IPS-NIHi11 (cell line): ENCODE measurements around the gene C2CD3.
"Not testable (repeated sequence)": the region's sequence is repeated elsewhere in the genome, so short reads cannot be mapped to it uniquely, and the experiment has no call there.

ENCODE experiments used
- DNase-seq: peaks from one replicate; pipeline ENCODE4 v3.0.0; 2012; ENCODE audit warnings: mixed read lengths, low spot score

The C2CD3 gene

GRCh38 chr11:74004759-74005615 is 165.8 kb downstream of the C2CD3 start:
- no peak for DNase-seq

- DNase-seq: no peak
Observed at GRCh38 chr11:74004046-74004695, 166.6 kb downstream of the C2CD3 start.

GRCh38 chr11:74002832-74003231 is 168.0 kb downstream of the C2CD3 start:
- no peak for DNase-seq

GRCh38 chr11:74001822-74002286 is 168.9 kb downstream of the C2CD3 start:
- no peak for DNase-seq

- no peak for DNase-seq
Observed at GRCh38 chr11:74000307-74001133, 170.3 kb downstream of the C2CD3 start.

GRCh38 chr11:73999581-74000306 is 171.1 kb downstream of the C2CD3 start:
- no peak for DNase-seq

GRCh38 chr11:73998846-73999575 is 171.8 kb downstream of the C2CD3 start:
- no peak for DNase-seq

- no peak for DNase-seq
Observed at GRCh38 chr11:73997120-73997770, 173.6 kb downstream of the C2CD3 start.

- no peak for DNase-seq
Observed at GRCh38 chr11:73996161-73996747, 174.5 kb downstream of the C2CD3 start.

GRCh38 chr11:73995731-73996130 is 175.1 kb downstream of the C2CD3 start:
- DNase-seq: no peak

- DNase-seq: no peak
Observed at GRCh38 chr11:73995247-73995646, 175.6 kb downstream of the C2CD3 start.

- no peak for DNase-seq
Observed at GRCh38 chr11:73991471-73992006, 179.3 kb downstream of the C2CD3 start.

GRCh38 chr11:73990730-73991129 is 180.1 kb downstream of the C2CD3 start:
- DNase-seq: no peak

- DNase-seq: no peak
Observed at GRCh38 chr11:73989156-73989555, 181.6 kb downstream of the C2CD3 start.

GRCh38 chr11:73988227-73988626 is 182.6 kb downstream of the C2CD3 start:
- no peak for DNase-seq

GRCh38 chr11:73985661-73986060 is 185.1 kb downstream of the C2CD3 start:
- not testable (repeated sequence) for DNase-seq

- DNase-seq: no peak
Observed at GRCh38 chr11:73983741-73984538, 186.9 kb downstream of the C2CD3 start.

- DNase-seq: peak; percentile 99
Observed at GRCh38 chr11:73982990-73983740, 187.6 kb downstream of the C2CD3 start.
